Coronary artery (tissue), 2 donors: ENCODE measurements around the gene PTGDS.

Experiments
- DNase-seq: peaks from one replicate; pipeline ENCODE4 v3.0.0-alpha.2; 2017; ENCODE audit warnings: low spot score
- H3K27ac ChIP-seq, 2 donors: fragments of 200-600 bp; sonication (generic); one replicate each; pipeline ENCODE4 v1.5.1; 2016 to 2019
- H3K4me3 ChIP-seq: fragments of 200-600 bp; sonication (generic); 2 replicates; pipeline ENCODE4 v1.5.1; 2016; ENCODE audit warnings: mild to moderate bottlenecking, moderate library complexity
- TF ChIP-seq, protein P1 (sequence below): fragments of 200-600 bp; sonication (generic); IDR thresholded peaks from one replicate; pipeline ENCODE4 v1.5.1; 2019; ENCODE audit warnings: antibody characterized with exemption

PTGDS gene

DNA sequence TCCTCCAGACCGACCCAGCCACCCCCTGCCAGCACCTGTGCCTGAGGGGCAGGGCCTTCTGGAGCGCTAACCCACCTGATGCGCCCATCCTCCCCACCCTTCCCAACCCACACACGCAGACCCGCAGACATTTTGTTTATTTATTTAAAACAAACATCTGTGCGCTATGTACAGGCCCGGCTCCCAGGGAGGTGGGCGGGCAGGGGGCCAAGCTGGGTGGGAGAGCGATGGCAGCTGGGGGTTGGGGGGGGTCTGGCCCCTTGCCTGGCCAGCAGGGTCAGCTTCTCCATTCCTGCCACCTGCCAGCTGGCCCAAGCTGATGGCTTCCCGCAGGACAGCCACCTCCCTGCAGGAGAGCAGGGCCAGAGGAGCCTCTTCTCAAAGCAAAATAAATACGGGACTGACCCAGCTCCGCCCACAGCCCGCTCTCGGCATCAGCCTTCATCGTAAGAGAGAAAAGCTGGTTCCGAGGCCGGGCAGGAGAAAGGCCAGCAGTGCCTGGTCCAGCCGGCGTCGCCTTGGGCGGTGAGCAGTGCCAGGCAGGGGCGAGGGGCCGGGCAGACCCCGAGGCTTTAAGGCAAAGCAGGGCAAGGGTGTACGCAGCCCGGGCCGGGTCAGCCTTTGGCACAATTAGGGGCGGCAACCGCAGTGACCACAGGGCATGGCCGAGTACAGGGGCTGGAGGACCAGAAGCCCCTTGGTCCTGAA lies 30.0 kb downstream of the PTGDS start:
- DNase-seq: no peak
- Histone ChIP-seq H3K4me3 (no peak overlapping the region), H3K27ac (no peak overlapping the region)
- TF ChIP-seq, protein P1, sequence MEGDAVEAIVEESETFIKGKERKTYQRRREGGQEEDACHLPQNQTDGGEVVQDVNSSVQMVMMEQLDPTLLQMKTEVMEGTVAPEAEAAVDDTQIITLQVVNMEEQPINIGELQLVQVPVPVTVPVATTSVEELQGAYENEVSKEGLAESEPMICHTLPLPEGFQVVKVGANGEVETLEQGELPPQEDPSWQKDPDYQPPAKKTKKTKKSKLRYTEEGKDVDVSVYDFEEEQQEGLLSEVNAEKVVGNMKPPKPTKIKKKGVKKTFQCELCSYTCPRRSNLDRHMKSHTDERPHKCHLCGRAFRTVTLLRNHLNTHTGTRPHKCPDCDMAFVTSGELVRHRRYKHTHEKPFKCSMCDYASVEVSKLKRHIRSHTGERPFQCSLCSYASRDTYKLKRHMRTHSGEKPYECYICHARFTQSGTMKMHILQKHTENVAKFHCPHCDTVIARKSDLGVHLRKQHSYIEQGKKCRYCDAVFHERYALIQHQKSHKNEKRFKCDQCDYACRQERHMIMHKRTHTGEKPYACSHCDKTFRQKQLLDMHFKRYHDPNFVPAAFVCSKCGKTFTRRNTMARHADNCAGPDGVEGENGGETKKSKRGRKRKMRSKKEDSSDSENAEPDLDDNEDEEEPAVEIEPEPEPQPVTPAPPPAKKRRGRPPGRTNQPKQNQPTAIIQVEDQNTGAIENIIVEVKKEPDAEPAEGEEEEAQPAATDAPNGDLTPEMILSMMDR: no peak

DNA sequence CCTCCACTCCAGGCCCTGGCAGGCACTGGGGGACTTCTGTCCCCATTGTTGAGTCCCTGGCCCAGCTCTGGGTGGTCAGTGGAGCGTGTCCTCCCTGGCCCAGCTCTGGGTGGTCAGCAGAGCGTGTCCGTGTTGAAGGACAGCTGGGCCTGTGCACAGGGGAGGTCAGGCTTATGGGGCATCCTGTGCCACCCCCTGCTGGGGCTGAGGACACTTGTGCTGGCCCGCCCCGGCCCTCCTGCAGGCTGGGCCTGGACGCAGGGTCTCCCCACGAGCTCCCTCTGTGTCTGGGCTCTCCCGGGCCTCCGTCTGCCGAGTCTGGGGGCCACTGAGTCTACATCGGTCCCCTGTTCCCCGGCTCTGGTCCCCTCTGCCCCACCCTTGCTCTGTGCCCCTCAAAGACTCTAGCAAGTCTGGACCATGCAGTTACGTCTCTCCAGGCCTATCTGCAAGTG lies 30.5 kb downstream of the PTGDS start:
- TF ChIP-seq, protein P1: no peak
- H3K4me3 ChIP-seq: no peak overlapping the region
- DNase-seq: no peak
- no peak overlapping the region for H3K27ac ChIP-seq

DNA sequence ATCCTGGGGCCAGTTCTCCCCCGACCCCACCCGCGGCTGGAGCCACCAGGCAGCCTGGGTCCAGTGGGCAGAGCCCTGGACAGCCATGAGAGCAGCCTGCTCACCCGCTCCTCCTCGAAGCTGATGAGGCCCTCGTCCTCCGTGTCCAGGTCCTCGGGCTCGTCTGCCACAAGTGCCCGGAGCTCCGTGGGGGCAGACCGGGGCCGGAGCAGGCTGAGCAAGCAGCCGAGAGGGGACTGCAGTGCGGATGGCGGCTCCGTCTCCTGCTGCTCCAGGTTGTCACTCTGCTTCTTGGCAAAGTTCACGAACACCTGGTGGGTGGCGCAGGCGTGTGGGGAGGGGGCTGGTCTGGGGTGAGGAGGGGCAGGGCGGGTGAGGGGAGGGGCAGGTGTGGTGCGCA lies 31.0 kb downstream of the PTGDS start:
- DNase-seq: no peak
- TF ChIP-seq, protein P1: no peak
- H3K27ac ChIP-seq: no peak overlapping the region
- H3K4me3 ChIP-seq: no peak overlapping the region

DNA sequence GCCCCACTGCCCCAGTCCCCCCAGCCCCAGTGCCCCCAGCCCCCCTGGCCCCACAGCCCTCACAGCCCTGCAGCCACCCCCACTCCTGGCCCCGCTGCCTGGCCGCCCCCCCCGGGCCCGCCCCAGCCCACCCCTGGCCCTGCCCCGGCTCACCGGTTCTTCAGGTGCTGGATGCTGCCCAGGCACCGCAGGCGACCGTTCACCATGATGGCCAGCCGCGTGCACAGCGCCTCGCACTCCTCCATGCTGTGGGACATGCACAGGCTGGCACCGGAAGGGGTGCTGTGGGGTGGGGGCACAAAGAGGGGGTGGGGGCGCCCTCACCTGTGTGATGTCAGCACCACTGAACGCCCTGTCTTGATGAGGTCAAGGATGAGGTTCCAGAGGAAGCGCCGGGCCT lies 31.9 kb downstream of the PTGDS start:
- Histone ChIP-seq H3K4me3 (no peak overlapping the region), H3K27ac (no peak overlapping the region)
- no peak for DNase-seq
- TF ChIP-seq, protein P1: no peak

DNA sequence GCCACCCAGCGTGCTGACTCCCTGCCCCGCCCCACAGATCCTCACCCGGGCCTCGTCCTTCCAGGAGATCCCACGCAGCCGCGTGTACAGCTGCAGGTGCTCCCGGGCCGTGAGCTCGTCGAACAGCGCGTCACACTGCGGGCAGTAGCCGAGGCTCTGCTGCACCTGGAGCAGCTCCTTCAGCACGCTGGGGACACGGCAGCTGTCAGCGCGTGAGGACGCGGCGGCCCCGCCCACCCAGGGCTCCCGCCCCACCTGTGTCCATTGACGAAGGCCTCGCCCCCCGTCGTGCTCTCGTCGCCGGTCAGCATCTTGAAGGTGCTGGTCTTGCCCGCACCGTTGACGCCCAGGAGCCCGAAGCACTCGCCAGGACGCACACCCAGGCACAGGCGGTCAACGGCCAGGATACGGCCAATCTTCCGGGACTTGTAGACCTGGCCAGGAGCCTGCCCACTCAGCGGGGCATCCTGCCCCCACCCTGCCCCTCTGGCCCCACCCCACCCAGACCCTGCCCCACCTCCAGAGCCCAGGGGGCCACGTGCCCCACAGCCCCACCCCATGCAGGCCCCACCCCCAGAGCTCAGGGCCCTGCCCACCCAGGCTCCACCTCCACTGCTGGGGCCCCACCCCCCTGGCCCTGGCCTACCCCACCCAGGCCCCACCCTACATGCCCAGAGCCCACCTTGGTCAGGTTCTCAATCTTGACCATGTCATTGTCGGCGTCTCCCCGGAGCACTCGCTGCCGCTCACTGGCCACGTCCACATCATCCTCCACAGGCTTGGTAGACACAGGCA lies 32.8 kb downstream of the PTGDS start:
- TF ChIP-seq, protein P1: no peak
- Histone ChIP-seq H3K27ac (no peak overlapping the region), H3K4me3 (no peak overlapping the region)
- no peak for DNase-seq

DNA sequence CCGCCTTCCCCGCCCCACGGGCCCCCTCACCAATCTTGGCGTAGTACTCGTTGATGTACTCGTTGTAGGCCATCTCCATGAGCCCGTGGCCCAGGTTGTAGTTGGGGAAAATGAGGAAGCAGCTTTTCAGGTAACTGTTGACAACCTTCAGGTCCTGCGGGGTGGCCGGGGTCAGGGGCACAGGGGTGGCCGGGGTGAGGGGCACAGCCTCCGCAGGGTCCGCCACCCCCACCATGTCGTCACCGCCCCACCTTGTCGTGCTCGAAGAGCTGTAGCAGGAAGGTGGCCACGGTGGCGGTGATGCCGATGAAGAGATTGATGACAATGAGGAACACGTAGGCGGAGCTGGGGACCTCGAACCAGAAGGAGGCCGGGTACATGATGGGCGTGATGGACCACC lies 33.9 kb downstream of the PTGDS start:
- no peak overlapping the region for H3K27ac ChIP-seq
- no peak for DNase-seq
- TF ChIP-seq, protein P1: no peak
- no peak overlapping the region for H3K4me3 ChIP-seq
